Neural cell (in vitro differentiated cells): ENCODE data around the gene LEF1. TPM values are rescaled to one million over a fixed set of nuclear protein-coding genes. Genes with fewer than 3 reads are reported as not detected.

Source experiments
- H2AFZ ChIP-seq: fragments of 200-600, 300-800 bp; sonication (generic), shearing (Covaris generic); 2 replicates; pipeline ENCODE4 v1.6.0; 2014; ENCODE audit warnings: low read depth, mild to moderate bottlenecking, antibody characterized with exemption, low read length, moderate library complexity
- H3F3A ChIP-seq: fragments of 200-600 bp; shearing (Covaris generic); 2 replicates; pipeline ENCODE4 v1.6.1; 2016; ENCODE audit warnings: mild to moderate bottlenecking, moderate library complexity, mixed read lengths, antibody characterized with exemption, low read length; ENCODE audit not compliant: insufficient read depth, poor library complexity, severe bottlenecking
- H3K27ac ChIP-seq: fragments of 200-600, 300-800 bp; sonication (generic), shearing (Covaris generic); 2 replicates; pipeline ENCODE4 v1.5.1; 2014; ENCODE audit warnings: mild to moderate bottlenecking, low read length, moderate library complexity
- H3K27me3 ChIP-seq: fragments of 300-800, 200-600 bp; sonication (generic), shearing (Covaris generic); 2 replicates; pipeline ENCODE4 v1.6.0; 2014; ENCODE audit warnings: mild to moderate bottlenecking, low read depth, low read length, moderate library complexity; ENCODE audit not compliant: insufficient read depth
- H3K36me3 ChIP-seq: fragments of 300-800, 200-600 bp; sonication (generic), shearing (Covaris generic); 2 replicates; pipeline ENCODE4 v1.5.1; 2014; ENCODE audit warnings: mild to moderate bottlenecking, antibody characterized with exemption, low read length, moderate library complexity; ENCODE audit not compliant: insufficient read depth
- H3K4me2 ChIP-seq: fragments of 300-800, 200-600 bp; sonication (generic), shearing (Covaris generic); 2 replicates; pipeline ENCODE4 v1.6.0; 2014; ENCODE audit warnings: mild to moderate bottlenecking, low read length
- H3K4me3 ChIP-seq: fragments of 300-800, 200-600 bp; sonication (generic), shearing (Covaris generic); 2 replicates; pipeline ENCODE4 v1.5.1; 2014; ENCODE audit warnings: mild to moderate bottlenecking, low read length, moderate library complexity
- H3K79me2 ChIP-seq: fragments of 200-600 bp; shearing (Covaris generic); replicated peaks from 2 replicates; pipeline ENCODE4 v1.6.0; 2014; ENCODE audit warnings: mild to moderate bottlenecking, low read length, moderate library complexity; ENCODE audit not compliant: insufficient read depth
- H3K9ac ChIP-seq: fragments of 300-800, 200-600 bp; sonication (generic), shearing (Covaris generic); 2 replicates; pipeline ENCODE4 v1.6.1; 2016; ENCODE audit warnings: mild to moderate bottlenecking, low read length, mixed read lengths
- H3K9me2 ChIP-seq: fragments of 200-600 bp; shearing (Covaris generic); 2 replicates; pipeline ENCODE4 v1.6.1; 2016; ENCODE audit warnings: mild to moderate bottlenecking, low read length, mixed read lengths; ENCODE audit not compliant: insufficient read depth
- H3K9me3 ChIP-seq: fragments of 200-600, 300-800 bp; sonication (generic), shearing (Covaris generic); 2 replicates; pipeline ENCODE4 v1.6.1; 2016; ENCODE audit warnings: mild to moderate bottlenecking, mixed run types, low read length, moderate library complexity, mixed read lengths
- H4K20me1 ChIP-seq: fragments of 200-600 bp; shearing (Covaris generic); 2 replicates; pipeline ENCODE4 v1.6.1; 2016; ENCODE audit warnings: mild to moderate bottlenecking, mixed run types; ENCODE audit not compliant: insufficient read depth
- EP300 ChIP-seq: fragments of 450-650 bp; conservative IDR thresholded peaks from 2 replicates; pipeline ENCODE4 v1.6.1; 2014; ENCODE audit warnings: antibody characterized with exemption, mild to moderate bottlenecking, moderate library complexity; ENCODE audit not compliant: poor library complexity, severe bottlenecking
- EZH2 ChIP-seq: fragments of 200-600, 300-800 bp; shearing (Covaris generic), sonication (generic); IDR thresholded peaks from 2 replicates; pipeline ENCODE4 v1.6.1; 2014; ENCODE audit warnings: antibody characterized with exemption, low read length, borderline replicate concordance, mild to moderate bottlenecking; ENCODE audit not compliant: insufficient read depth, poor library complexity, severe bottlenecking
- MXI1 ChIP-seq: fragments of 450-650 bp; conservative IDR thresholded peaks from 2 replicates; pipeline ENCODE4 v1.6.1; 2014; ENCODE audit warnings: antibody characterized with exemption, mild to moderate bottlenecking; ENCODE audit not compliant: poor library complexity, severe bottlenecking
- POLR2AphosphoS5 ChIP-seq: IDR thresholded peaks from 2 replicates; pipeline ENCODE4 v1.6.1; 2012
- RAD21 ChIP-seq: fragments of 450-650 bp; conservative IDR thresholded peaks from 2 replicates; pipeline ENCODE4 v1.6.1; 2014; ENCODE audit warnings: antibody characterized with exemption, mild to moderate bottlenecking, moderate library complexity
- SMC3 ChIP-seq: fragments of 450-650 bp; conservative IDR thresholded peaks from 2 replicates; pipeline ENCODE4 v1.6.1; 2014; ENCODE audit warnings: antibody characterized with exemption, mild to moderate bottlenecking, moderate library complexity; ENCODE audit not compliant: poor library complexity
- TAF1 ChIP-seq: IDR thresholded peaks from 2 replicates; pipeline ENCODE4 v1.6.1; 2012; ENCODE audit warnings: low read depth
- polyA plus RNA-seq: library from polyadenylated mRNA; depleted of rRNA; stranded (reverse); fragments of >200 nt; gene quantifications from 2 replicates; pipeline ENCODE4 v1.2.3, GENCODE V29; 2014
- TF ChIP-seq, protein P1 (sequence below): fragments of 450-650 bp; IDR thresholded peaks from 2 replicates; pipeline ENCODE4 v1.5.1; 2014; ENCODE audit warnings: antibody characterized with exemption, mild to moderate bottlenecking, moderate library complexity; ENCODE audit not compliant: poor library complexity, severe bottlenecking
- TF ChIP-seq, protein P2 (sequence below): IDR thresholded peaks from 2 replicates; pipeline ENCODE4 v1.6.1; 2012; ENCODE audit warnings: borderline replicate concordance

Gene LEF1
- polyA plus RNA-seq, 1 donor from 2014 or later: 0.78 TPM

DNA sequence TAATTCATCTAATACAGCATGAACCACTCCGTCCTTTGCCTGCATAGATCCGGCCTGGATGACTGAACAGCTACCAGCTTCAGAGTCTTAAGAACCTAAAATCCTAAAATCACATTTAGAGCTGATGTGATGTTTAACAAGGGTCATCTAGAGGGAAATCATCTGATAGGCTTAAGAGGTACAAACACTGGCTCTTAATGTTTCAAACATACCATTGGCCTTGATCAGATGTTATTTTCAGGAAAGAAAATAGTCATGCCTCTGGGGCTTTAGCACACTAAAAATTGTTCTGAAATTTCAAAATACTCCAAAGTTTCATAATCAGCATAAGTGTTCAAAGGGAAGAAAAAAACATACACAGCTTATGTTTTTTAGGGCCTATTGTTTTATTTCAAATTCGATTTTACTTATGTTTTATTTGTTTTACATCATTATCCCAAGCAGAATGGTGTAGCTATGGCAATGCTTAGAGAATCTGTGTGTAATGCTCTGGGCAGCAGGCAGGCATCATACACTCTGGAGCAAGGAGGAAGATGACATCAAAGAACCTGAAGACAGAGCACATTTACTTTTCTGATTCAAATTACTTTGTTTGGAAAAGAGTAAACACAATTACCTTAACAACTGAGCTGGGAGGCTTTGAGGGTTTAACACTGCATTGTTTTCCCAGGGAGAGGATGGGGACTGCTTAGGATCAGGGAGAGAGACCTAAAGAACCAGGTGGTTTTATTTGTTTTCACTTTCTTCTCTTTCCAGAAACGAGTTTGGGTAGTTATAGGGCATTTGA is 25.3 kb upstream of the LEF1 start:
- TF ChIP-seq POLR2AphosphoS5 (no peak), SMC3 (no peak), EZH2 (no peak), TAF1 (no peak), MXI1 (no peak), RAD21 (no peak), EP300 (no peak)
- TF ChIP-seq, protein P1, sequence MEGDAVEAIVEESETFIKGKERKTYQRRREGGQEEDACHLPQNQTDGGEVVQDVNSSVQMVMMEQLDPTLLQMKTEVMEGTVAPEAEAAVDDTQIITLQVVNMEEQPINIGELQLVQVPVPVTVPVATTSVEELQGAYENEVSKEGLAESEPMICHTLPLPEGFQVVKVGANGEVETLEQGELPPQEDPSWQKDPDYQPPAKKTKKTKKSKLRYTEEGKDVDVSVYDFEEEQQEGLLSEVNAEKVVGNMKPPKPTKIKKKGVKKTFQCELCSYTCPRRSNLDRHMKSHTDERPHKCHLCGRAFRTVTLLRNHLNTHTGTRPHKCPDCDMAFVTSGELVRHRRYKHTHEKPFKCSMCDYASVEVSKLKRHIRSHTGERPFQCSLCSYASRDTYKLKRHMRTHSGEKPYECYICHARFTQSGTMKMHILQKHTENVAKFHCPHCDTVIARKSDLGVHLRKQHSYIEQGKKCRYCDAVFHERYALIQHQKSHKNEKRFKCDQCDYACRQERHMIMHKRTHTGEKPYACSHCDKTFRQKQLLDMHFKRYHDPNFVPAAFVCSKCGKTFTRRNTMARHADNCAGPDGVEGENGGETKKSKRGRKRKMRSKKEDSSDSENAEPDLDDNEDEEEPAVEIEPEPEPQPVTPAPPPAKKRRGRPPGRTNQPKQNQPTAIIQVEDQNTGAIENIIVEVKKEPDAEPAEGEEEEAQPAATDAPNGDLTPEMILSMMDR: no peak
- TF ChIP-seq, protein P2, sequence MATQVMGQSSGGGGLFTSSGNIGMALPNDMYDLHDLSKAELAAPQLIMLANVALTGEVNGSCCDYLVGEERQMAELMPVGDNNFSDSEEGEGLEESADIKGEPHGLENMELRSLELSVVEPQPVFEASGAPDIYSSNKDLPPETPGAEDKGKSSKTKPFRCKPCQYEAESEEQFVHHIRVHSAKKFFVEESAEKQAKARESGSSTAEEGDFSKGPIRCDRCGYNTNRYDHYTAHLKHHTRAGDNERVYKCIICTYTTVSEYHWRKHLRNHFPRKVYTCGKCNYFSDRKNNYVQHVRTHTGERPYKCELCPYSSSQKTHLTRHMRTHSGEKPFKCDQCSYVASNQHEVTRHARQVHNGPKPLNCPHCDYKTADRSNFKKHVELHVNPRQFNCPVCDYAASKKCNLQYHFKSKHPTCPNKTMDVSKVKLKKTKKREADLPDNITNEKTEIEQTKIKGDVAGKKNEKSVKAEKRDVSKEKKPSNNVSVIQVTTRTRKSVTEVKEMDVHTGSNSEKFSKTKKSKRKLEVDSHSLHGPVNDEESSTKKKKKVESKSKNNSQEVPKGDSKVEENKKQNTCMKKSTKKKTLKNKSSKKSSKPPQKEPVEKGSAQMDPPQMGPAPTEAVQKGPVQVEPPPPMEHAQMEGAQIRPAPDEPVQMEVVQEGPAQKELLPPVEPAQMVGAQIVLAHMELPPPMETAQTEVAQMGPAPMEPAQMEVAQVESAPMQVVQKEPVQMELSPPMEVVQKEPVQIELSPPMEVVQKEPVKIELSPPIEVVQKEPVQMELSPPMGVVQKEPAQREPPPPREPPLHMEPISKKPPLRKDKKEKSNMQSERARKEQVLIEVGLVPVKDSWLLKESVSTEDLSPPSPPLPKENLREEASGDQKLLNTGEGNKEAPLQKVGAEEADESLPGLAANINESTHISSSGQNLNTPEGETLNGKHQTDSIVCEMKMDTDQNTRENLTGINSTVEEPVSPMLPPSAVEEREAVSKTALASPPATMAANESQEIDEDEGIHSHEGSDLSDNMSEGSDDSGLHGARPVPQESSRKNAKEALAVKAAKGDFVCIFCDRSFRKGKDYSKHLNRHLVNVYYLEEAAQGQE: no peak
- H3K36me3 ChIP-seq: no peaks in the 10 kb centered on the region
- H2AFZ ChIP-seq: no peak overlapping the region
- H3F3A ChIP-seq: no peaks in the 10 kb centered on the region
- no peaks in the 10 kb centered on the region for H3K9me2 ChIP-seq
- no peaks in the 10 kb centered on the region for H4K20me1 ChIP-seq
- no peak overlapping the region for H3K9ac ChIP-seq
- no peak overlapping the region for H3K27ac ChIP-seq
- no peaks in the 10 kb centered on the region for H3K27me3 ChIP-seq
- H3K79me2 ChIP-seq: no peaks in the 10 kb centered on the region
- no peaks in the 10 kb centered on the region for H3K9me3 ChIP-seq
- no peak overlapping the region for H3K4me3 ChIP-seq
- no peak overlapping the region for H3K4me2 ChIP-seq

DNA sequence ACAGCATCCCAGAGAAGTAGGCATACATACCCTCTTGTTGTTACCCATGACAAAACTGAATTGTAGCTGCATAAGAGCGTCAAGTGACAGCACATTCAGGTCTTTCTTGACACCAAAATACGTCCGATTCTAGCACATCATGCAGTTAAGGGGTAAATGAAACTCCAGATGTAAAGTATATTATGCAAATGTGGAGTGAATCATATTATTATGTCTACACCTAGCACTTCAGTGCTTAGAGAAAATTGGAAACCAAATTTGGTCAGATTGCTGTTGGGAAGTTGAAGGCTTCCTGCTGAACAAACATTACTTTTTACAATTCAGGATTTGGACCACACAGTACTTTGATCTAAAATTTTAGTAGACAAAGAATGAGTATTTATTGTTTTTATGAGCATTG is 24.2 kb upstream of the LEF1 start:
- TF ChIP-seq TAF1 (no peak), RAD21 (no peak)
- TF ChIP-seq, protein P2: no peak
- Histone ChIP-seq H3K9me3 (no peaks in the 10 kb centered on the region), H3K27me3 (no peaks in the 10 kb centered on the region), H3K4me3 (no peak overlapping the region), H3F3A (no peaks in the 10 kb centered on the region), H3K9me2 (no peaks in the 10 kb centered on the region), H4K20me1 (no peaks in the 10 kb centered on the region), H3K9ac (no peak overlapping the region), H2AFZ (no peak overlapping the region), H3K36me3 (no peaks in the 10 kb centered on the region), H3K27ac (no peak overlapping the region), H3K79me2 (no peaks in the 10 kb centered on the region), H3K4me2 (no peak overlapping the region)
